ENCODE data around the gene RNU2-63P.
A peak's percentile ranks its signal among the peaks of the same experiment; 100 is the strongest.
"Not testable (repeated sequence)": the region's sequence is repeated elsewhere in the genome, so short reads cannot be mapped to it uniquely, and the experiment has no call there.

Gene RNU2-63P

GRCh38 chr2:88027697-88028389 lies 11.5 kb upstream of the RNU2-63P start:
- DNase-seq: peak; percentile 57

- no peak for DNase-seq
Measured at GRCh38 chr2:88024509-88024908, 8.2 kb upstream of the RNU2-63P start.

- no peak for DNase-seq
Measured at GRCh38 chr2:88022669-88022921, 6.2 kb upstream of the RNU2-63P start.

- DNase-seq: no peak
Measured at GRCh38 chr2:88019985-88020384, 3.6 kb upstream of the RNU2-63P start.

- no peak for DNase-seq
Measured at GRCh38 chr2:88018909-88019308, 2.6 kb upstream of the RNU2-63P start.

- not testable (repeated sequence) for DNase-seq
Measured at GRCh38 chr2:88018077-88018805, 1.9 kb upstream of the RNU2-63P start.

GRCh38 chr2:88017780-88018038 lies 1.4 kb upstream of the RNU2-63P start:
- not testable (repeated sequence) for DNase-seq

- no peak for DNase-seq
Measured at GRCh38 chr2:88016960-88017779, 823 bp upstream of the RNU2-63P start.

- DNase-seq: no peak
Measured at GRCh38 chr2:88011011-88011410, 5.3 kb downstream of the RNU2-63P start.

GRCh38 chr2:88010136-88010535 lies 6.2 kb downstream of the RNU2-63P start:
- DNase-seq: no peak

GRCh38 chr2:88006912-88007439 lies 9.4 kb downstream of the RNU2-63P start:
- no peak for DNase-seq

- no peak for DNase-seq
Measured at GRCh38 chr2:88005776-88006175, 10.6 kb downstream of the RNU2-63P start.

- DNase-seq: no peak
Measured at GRCh38 chr2:88003074-88003755, 13.1 kb downstream of the RNU2-63P start.

- DNase-seq: no peak
Measured at GRCh38 chr2:88002359-88002707, 14.0 kb downstream of the RNU2-63P start.

- not testable (repeated sequence) for DNase-seq
Measured at GRCh38 chr2:88000474-88000873, 15.9 kb downstream of the RNU2-63P start.

GRCh38 chr2:87996570-87996969 lies 19.8 kb downstream of the RNU2-63P start:
- DNase-seq: no peak

- no peak for DNase-seq
Measured at GRCh38 chr2:87995756-87996155, 20.6 kb downstream of the RNU2-63P start.

- DNase-seq: not testable (repeated sequence)
Measured at GRCh38 chr2:87994304-87994850, 22.0 kb downstream of the RNU2-63P start.

- DNase-seq: not testable (repeated sequence)
Measured at GRCh38 chr2:87992569-87992968, 23.8 kb downstream of the RNU2-63P start.

GRCh38 chr2:87987473-87987872 lies 28.9 kb downstream of the RNU2-63P start:
- DNase-seq: not testable (repeated sequence)

GRCh38 chr2:87985902-87986301 lies 30.4 kb downstream of the RNU2-63P start:
- not testable (repeated sequence) for DNase-seq

- not testable (repeated sequence) for DNase-seq
Measured at GRCh38 chr2:87981182-87981581, 35.2 kb downstream of the RNU2-63P start.

- not testable (repeated sequence) for DNase-seq
Measured at GRCh38 chr2:87972385-87972784, 44.0 kb downstream of the RNU2-63P start.

Measured in suppressor macrophage treated with lipopolysaccharide for 4 hours (primary cell).